ENCODE results near the gene RAD23B.
"Not testable (repeated sequence)": the region's sequence is repeated elsewhere in the genome, so short reads cannot be mapped to it uniquely, and the experiment has no call there.

Gene RAD23B

DNA sequence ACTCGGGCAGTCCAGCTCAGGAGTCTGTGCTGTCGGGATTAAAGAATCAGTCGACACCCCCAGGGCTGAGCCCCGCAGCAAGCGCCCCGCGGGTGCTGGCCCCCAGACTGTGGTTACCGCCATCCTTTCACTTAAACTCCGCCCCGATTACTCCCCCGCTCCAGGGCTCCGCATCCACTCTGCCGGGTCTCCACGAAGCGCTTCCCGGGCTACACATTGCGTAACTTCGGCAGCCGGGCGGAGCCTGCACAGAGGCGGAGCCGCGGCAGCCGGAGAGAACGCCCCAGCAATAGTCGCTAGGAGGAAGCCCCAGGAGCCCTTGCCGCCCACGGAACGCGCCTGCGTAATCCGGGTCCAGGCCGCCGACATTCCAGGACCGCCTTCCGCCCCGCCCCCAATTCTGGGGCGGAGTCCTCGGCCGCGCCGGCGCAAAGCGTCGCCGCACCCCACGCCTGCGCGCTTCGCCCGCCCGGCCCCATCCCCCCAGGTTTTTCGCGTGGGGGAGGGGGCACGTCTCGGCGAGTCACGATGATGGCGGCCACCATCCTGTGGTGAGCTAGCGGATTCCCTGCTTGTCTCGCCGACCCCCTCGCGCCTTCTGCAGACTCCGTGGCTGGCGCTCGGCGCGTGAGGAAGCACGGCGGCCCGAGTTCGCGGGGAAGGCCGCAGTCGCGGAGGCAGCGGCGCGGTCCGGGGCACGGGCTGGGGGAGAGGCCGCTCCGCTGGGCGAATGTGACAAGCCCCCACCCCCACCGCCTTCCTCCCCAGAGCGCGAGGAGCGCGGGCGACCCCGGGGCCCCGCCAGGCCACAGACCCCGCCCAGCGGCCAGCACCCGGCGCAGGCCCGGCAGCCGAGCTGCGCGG, at the start of gene RAD23B:
Gene RAD23B (plus strand): TSS at position 521 of the 864 bp plus-strand sequence. CDS start 351 bp downstream, outside the sequence.
- peak; percentile 97 for DNase-seq (ENCODE audit: low read depth, low spot score)

DNA sequence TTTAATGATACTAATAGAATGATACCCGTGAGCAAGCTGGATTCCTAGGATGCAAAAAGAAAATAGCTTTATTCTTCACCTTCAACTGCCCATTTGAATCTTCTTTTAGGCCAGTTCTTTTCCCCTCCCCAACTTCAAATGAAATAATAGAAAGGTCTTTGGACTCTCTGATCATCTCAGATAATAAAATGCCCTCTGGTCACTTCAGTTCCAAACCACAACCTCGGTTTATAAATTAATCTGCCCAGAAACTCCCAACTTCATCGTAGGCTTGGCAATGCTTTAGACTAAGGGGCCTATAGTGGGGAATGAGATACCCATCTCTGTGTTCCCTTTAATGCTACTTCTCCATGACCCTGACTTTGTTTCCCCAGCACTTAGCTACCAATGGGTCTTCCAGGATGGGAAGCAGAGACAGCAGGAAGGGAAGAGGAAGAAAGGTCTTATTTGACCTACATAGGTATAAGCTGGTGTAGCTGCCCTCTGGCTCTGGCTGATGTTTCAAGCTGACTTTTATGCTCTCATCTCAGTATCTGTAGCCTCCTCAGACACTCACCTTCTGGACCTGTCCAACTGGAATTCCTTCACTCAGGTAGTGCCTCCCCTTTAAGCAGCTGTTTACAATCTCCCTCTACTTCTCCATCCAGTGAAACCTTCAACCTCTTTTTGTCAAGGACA, 47.2 kb upstream of the RAD23B start:
- no peak for DNase-seq (ENCODE audit: low read depth, low spot score)

DNA sequence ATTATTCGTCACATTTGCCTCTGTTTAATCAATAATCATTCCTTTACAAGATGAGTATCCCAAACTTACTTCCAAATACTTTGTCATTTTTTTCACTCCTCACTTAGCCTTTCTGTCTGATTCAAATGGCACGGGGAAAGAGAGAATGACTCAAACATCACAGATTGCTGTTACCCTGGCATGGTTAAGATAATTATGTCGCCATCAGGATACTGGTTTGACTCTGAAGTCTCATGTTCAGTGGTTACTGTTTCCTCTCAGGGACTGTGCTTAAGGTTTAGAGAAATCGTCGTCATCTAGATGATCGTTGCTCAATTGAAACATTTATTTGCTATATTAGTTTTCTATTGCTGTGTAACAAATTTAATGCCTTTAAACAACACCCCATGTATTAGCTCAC, 45.2 kb upstream of the RAD23B start:
- DNase-seq (ENCODE audit: low read depth, low spot score): no peak

DNA sequence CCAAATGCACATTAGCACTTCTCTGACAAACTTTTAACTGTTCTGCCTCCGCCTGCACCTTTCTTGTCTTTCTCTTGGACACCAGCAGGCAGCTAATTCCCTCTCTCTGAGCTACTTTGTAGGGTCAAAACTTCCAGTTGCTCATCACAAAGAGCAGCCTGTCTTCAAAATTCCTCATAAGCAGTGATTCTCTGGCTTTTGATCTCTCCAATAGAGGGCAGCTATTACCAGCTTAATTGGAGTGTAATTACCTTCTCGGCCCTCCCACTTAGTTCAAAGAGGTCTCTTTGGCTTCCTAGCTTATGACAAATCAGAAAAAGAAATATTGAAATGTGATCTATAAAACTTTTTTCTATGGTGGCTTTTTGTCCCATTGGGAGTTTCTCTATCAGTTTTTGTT, 43.6 kb upstream of the RAD23B start:
- DNase-seq (ENCODE audit: low read depth, low spot score): no peak

DNA sequence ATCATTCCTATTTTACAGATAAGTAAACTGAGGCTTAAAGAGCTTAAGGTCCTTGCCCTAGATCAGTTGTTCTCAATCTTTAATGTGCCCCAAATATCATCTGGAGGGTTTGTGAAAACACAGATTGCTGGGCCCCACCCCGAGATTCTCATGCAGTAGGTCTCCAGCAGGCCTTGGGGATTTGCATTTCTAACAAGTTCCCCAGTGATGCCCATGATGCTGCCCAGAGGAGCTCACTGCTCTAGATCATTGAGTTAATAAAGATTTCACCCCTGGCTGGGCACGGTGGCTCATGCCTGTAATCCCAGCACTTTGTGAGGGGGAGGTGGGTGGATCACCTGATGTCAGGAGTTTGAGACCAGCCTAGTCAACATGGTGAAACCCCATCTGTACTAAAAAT, 42.8 kb upstream of the RAD23B start:
- no peak for DNase-seq (ENCODE audit: low read depth, low spot score)

DNA sequence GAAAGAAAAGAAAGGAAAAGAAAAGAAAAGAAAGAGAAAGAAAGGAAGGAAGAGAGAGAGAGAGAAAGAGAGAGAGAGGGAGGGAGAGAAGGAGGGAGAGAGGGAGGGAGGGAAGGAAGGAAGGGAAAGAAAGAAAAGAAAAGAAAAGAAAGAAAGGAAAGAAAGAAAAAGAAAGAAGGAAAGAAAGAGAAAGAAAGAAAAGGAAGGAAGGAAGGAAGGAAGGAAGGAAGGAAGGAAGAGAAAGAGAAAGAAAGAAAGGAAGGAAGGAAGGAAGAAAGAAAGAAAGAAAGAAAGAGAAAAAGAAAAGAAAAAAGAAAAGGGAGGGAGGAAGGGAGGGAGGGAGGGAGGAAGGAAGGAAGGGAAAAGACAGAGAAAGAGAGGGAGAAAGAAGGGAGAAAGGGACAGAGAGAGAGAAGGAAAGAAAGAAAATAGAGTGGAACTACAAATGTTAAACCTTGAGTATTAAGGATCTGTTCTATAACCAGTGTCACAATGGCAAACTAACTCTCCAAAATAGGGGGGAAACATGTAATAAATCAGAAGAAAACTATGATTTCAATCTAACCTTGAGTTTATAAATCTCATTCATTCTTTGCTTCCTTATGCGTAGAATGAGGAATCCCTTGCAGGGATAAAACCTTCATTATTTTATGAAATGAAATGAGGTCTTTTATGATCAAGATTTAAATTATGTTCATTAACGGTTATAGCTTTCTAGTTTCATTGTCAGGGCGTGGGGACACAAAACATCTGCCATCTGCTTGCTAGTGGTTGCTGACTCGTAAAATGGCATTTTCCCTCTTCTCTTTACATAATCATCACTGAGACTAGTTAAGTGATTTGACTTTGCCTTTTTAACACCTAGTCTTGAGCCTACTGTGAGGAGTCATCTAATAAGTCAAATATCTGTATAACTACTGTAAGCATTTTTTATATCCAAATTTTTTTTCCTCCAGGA, 40.7 kb upstream of the RAD23B start:
- DNase-seq (ENCODE audit: low read depth, low spot score): no peak

DNA sequence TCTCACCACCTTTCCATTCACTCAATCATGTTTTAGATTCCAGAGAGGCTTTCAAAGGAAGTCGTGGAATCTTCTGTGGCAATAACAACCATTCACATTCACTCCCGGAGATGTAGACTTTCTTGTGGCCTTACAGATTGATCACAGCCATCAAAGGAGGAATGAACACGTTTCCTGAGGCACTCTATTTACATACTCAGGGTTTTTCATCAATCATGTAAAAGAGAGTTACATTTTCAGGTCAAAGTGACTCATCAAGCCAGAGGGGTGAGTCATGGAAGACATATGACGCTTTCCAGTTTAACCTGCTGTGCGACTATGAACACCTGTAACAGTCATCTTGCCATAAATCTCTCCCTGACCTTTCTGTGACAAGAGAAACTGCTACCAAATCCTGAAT, 39.3 kb upstream of the RAD23B start:
- DNase-seq (ENCODE audit: low read depth, low spot score): no peak

DNA sequence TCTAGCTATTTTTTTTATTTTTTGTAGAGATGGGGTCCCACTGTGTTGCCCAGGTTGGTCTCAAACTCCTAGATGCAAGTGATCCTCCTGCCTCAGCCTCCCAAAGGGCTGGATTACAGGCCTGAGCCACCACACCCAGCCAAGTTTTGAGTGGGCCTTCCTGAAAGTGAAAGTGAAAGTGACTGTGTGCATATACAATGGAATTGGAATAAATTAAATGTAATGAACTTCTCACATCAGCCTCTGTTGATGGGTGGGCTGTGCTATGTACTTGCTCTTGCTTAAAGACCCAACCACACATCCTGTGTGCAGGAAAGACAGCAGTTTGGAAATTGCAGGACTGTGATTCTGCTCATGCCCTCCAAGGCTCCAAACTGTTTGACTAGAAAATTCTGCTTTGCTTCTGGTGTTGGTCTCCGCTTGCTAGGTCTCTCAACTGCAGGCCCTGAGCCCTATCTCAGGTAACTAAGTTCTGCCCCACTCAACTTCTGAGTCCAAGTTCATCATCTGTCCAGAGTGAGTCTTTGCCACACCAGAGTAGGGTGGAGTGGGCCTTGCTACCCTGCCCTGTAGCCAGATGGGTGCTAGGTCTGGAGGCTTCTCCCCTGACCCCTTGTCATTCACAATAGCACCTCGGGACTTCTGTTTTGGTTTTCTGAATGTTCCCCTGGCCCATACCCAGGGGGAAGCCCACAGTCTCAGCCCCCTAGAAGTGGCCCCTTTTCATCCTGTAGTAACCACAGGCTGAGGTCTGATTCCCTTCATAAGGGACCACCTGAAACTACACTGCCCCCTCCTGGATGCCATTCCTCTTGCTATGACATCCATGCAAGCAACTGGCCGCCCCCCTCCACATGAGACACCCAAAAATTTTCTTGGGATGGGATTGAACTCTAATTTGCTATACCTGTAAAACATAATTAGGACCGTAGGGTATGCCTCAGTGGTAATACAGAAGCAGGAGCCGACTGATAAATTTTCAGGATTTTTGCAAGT, 36.5 kb upstream of the RAD23B start:
- DNase-seq (ENCODE audit: low read depth, low spot score): no peak

DNA sequence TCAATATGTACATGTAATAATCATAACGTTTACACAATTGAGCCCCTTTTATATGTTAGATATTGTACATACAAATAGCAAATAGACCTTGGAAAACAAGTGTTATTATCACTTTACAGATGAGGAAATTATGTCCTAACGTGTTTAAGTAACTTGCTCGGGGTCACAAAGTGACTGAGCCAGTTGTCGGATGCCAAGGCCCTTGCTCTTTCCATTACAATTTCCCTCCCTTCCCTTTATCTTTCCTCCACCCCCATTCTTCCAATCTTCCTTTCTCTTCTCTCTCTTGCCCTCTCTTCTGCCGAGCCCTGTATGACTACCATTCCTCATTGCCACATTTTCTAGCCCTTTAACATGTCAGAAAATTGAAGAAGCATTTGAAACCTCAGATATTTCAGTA, 34.4 kb upstream of the RAD23B start:
- no peak for DNase-seq (ENCODE audit: low read depth, low spot score)

DNA sequence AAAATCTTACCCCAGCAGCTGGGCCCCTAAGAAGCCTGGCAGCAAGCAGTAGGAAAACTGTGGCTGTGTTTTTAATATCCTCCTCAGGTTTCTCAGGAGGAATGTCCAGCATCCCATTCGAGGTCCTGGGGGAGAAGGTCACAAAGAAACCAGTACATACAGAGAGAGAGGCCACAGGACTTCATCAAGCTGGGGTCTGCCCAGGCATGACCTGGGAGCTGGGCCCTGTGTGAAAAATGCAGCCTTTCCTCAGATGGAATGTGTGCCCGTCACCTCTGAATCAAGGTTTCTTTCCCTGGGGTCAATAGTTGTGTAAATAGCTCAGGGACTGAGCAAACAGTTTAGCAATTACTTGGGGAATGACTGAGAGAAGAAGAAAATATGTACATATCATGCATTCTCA, 33.9 kb upstream of the RAD23B start:
- DNase-seq (ENCODE audit: low read depth, low spot score): no peak

DNA sequence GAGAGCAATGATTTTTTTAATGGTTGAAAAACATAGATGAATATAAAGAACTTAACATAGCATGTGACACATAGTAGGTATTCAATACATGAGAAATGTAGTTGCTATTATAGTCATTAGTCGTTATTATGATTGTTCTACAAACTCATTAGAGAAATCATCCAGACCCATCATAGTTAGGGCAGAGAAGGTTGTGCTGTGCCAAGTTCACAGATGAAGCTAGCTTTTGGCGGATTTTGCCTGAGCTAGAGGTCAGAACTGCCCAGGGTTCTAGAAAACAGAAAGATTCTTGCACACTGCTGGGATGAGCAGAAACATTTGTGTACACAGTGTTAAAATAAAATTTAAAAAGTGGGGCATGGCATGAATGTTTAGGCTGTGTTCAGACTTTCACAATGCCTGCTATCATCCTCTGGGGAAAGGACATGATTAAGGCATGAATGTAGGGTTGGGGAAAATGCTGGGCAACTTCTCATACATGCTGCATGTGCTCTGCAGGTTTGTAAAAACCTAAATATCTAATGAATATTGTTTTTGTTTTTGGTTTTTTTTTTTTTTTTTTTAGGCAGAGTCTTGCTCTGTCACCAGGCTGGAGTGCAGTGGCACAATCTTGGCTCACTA, 33.3 kb upstream of the RAD23B start:
- DNase-seq (ENCODE audit: low read depth, low spot score): no peak

DNA sequence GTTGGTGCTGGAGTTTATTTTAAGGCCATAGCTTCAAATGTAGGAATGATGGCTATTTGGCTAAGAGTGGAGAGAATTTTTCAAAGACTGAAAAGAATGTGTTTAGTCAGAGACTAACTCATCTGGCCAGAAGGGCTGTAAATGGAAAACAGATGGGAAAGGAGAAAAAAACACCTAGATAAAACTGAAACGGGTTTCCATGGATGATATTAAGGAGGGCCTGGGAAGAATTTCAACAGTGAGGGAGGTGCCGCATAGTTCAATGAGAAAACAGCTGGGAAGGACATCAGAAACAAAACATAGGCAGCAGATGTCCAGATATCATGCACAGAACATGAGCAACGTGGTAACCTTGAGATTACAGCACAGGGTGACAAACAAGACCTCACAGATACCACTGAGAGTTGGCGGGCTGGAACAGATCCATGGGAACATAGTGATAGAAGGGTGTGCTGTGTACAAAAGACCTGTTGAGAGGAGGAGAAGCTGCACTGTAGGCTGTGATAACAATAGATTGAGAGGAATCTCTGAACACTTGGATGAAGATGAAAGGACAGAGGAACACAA, 31.2 kb upstream of the RAD23B start:
- DNase-seq (ENCODE audit: low read depth, low spot score): no peak

DNA sequence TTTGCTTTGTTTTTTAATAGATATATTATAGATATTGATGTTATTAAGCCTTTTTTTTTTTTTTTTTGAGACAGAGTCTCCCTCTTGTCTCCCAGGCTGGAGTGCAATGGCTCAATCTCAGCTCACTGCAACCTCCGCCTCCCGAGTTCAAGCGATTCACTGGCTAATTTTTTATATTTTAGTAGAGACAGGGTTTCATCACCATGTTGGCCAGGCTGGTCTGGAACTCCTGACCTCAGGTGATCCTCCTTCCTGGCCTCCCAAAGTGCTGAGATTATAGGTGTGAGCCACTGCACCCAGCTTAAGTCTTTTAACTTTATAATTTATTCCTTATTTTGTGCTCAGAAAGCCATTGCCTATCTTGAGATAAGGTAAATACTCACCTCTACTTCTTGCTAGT, 24.2 kb upstream of the RAD23B start:
- no peak for DNase-seq (ENCODE audit: low read depth, low spot score)

DNA sequence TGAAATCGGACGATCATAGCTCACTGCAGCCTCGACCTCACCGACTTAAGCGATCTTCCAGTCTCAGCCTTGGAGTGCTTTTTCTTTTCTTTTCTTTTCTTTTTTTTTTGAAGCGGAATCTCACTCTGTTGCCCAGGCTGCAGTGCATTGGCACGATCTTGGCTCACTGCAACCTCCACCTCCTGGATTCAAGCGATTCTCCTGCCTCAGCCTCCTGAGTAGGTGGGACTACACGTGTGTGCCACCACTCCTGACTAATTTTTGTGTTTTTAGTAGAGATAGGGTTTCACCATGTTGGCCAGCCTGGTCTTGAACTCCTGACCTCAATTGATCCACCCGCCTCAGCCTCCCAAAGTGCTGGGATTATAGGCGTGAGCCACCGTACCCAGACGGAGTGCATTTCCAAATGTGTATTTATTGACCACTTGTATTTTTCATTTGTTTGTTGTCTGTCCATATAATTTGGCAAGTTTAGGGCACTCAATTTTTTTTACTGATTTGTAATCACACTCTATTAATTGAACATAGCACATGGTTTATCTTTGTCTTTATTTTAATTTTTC, 23.2 kb upstream of the RAD23B start:
- DNase-seq (ENCODE audit: low read depth, low spot score): not testable (repeated sequence)

DNA sequence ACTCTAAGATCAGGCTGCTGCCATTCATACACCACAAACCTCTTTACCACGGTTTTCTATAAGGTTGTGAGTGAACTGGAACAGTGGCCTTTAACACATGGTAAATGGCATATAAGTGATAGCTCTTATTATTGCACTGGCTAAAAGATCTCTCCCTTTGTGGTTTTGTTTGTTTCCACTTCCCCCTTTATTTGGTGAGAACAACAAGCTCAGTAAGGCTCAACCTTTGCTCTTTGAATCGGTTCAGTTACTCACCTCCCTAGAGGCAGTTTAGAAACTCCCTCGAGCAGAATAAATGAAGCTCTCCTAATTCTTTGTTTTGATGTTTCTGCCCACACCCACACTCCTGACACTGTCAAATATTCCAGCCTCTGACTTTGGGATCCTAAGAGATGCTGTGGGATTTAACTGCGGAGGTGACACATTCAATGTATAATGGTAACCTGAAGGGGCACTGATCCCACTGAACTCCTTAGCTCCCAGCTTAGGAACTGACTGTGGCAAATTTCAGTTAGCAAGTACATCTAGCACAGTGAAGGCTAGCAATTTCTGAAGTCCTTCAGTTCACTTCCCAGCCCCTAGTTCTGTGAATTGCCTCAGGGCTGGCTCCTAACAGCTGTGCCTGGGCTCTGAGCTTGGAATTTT, 22.5 kb upstream of the RAD23B start:
- DNase-seq (ENCODE audit: low read depth, low spot score): no peak

DNA sequence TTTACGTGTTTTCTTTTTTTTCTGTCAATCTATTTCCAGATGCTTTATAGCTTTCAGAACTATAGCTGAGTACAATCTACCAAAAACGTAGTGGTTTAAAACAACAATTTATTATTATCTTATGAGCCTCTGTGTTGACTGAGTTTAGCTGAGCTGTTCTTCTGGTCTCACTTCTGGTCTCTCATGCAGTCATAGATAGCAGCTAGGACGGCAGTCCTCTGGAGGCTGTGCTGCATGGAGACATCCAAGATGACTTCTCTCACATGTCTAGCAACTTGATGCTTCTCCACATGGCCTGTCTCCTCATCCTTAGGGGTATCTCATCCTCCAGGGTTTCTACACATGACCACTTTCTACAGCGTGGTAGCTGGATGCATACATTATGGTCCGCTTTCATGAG, 22.0 kb upstream of the RAD23B start:
- DNase-seq (ENCODE audit: low read depth, low spot score): no peak

DNA sequence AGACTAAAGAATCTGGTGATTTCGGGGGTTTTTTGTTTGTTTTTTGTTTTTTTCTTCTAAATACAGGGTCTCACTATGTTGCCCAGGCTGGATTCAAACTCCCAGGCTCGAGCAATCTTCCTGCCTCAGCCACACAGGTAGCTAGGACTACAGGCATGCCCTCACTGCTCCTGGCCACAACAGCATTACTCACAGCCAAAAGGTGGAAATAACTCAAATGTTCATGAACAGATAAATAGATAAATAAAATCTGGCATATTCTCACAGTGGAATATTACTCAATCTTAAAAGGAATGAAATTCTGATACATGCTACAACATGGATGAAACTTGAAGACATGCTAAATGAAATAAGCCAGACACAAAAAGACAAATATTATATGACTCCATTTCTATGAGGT, 19.8 kb upstream of the RAD23B start:
- DNase-seq (ENCODE audit: low read depth, low spot score): no peak

DNA sequence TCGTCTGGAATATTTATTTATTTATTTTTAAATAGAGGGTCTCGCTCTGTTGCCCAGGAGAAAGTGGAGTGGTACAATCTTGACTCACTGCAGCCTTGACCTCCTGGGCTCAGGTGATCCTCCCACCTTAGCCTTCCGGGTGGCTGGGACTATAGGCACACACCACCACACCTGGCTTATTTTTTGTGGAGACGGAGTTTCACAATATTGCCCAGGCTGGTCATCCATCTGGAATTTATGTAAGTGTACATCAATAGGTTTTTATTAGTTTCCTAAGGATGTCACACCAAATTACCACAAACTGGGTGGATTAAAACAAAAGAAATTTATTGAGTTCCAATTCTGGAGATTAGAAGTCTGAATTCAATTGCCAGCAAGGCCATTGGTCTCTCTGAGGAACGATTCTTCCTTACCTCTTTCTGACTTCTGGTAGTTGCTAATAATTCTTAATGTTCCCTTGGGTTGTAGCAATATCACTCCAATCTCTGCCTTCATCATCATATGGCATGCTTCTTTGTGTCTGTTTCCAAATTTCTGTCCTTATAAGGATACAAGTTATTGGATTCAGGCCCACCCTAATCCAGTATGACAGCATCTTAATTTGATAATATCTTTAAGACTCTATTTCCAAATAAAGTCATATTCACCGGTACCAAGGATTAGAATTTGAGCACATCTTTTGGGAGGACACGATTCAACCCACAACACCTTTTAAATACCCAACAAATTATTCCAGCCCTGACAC, 16.3 kb upstream of the RAD23B start:
- DNase-seq (ENCODE audit: low read depth, low spot score): no peak
